Tibial nerve (tissue), 3 donors: Measurements from ENCODE around the gene ZRSR2.

Experiments used
- CTCF ChIP-seq, 5 experiments: fragments of 200-600 bp in 3 of 5; fragments of 450-650 bp in 2 of 5; sonication (generic) in 3 of 5; IDR thresholded peaks; one replicate each; pipeline ENCODE4 v1.5.1; 2016 to 2019; ENCODE audit warnings: antibody characterized with exemption in 5 of 5, mild to moderate bottlenecking in 3 of 5, moderate library complexity in 2 of 5
- POLR2A ChIP-seq, 2 donors: fragments of 450-650 bp; IDR thresholded peaks; one replicate each; pipeline ENCODE4 v1.6.1; 2017; ENCODE audit warnings: antibody characterized with exemption in 2 of 2, mild to moderate bottlenecking in 2 of 2, moderate library complexity in 2 of 2

GRCh38 chrX:15856636-15857035 is 66.4 kb downstream of the ZRSR2 start:
- TF ChIP-seq POLR2A (IDR thresholded peaks at IDR 0.05) (no peak), CTCF (IDR thresholded peaks at IDR 0.05) (no peak)
